ENCODE data around the gene MTA1.

The MTA1 gene

GRCh38 chr14:105467249-105467941, 47.8 kb downstream of the MTA1 start:
- no peak for DNase-seq

GRCh38 chr14:105467942-105468471, 48.4 kb downstream of the MTA1 start:
- no peak for DNase-seq

- no peak for DNase-seq
Measured at GRCh38 chr14:105468621-105469241, 49.1 kb downstream of the MTA1 start.

- DNase-seq: no peak
Measured at GRCh38 chr14:105469456-105470349, 50.1 kb downstream of the MTA1 start.

GRCh38 chr14:105470350-105471296, 51.0 kb downstream of the MTA1 start:
- DNase-seq: no peak

- no peak for DNase-seq
Measured at GRCh38 chr14:105471297-105471821, 51.7 kb downstream of the MTA1 start.

GRCh38 chr14:105471823-105472485, 52.3 kb downstream of the MTA1 start:
- DNase-seq: no peak

GRCh38 chr14:105472486-105472991, 52.9 kb downstream of the MTA1 start:
- DNase-seq: no peak

- DNase-seq: no peak
Measured at GRCh38 chr14:105473033-105473676, 53.5 kb downstream of the MTA1 start.

GRCh38 chr14:105473677-105474482, 54.3 kb downstream of the MTA1 start:
- DNase-seq: peak; percentile 46

GRCh38 chr14:105474483-105475268, 55.0 kb downstream of the MTA1 start, which contains the start of gene CRIP2:
TSS of gene CRIP2 (plus strand) at chr14:105474821. CDS start at chr14:105474863, 42 bp downstream.
- no peak for DNase-seq

GRCh38 chr14:105475269-105476096, 55.9 kb downstream of the MTA1 start:
- DNase-seq: no peak

- no peak for DNase-seq
Measured at GRCh38 chr14:105476097-105476830, 56.6 kb downstream of the MTA1 start.

GRCh38 chr14:105476831-105477659, 57.4 kb downstream of the MTA1 start:
- no peak for DNase-seq

- DNase-seq: no peak
Measured at GRCh38 chr14:105477660-105478397, 58.2 kb downstream of the MTA1 start.

All from amniotic stem cell (primary cell).